ENCODE measurements around the gene SPPL2A.

GRCh38 chr15:50808728-50809127, 43.2 kb upstream of the SPPL2A start:
- TF ChIP-seq MAX (IDR thresholded peaks at IDR 0.05; ENCODE audit: insufficient read depth, insufficient read length) = no peak
- no peak for TF ChIP-seq FOS (IDR thresholded peaks at IDR 0.05; ENCODE audit: borderline replicate concordance, insufficient read depth, low read length)
- TF ChIP-seq, protein P1, sequence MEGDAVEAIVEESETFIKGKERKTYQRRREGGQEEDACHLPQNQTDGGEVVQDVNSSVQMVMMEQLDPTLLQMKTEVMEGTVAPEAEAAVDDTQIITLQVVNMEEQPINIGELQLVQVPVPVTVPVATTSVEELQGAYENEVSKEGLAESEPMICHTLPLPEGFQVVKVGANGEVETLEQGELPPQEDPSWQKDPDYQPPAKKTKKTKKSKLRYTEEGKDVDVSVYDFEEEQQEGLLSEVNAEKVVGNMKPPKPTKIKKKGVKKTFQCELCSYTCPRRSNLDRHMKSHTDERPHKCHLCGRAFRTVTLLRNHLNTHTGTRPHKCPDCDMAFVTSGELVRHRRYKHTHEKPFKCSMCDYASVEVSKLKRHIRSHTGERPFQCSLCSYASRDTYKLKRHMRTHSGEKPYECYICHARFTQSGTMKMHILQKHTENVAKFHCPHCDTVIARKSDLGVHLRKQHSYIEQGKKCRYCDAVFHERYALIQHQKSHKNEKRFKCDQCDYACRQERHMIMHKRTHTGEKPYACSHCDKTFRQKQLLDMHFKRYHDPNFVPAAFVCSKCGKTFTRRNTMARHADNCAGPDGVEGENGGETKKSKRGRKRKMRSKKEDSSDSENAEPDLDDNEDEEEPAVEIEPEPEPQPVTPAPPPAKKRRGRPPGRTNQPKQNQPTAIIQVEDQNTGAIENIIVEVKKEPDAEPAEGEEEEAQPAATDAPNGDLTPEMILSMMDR (IDR thresholded peaks at IDR 0.05; ENCODE audit: extremely low read depth in 1 of 2, insufficient read depth in 1 of 2, low read depth in 1 of 2, low read length in 2 of 2) = no peak
- TF ChIP-seq POLR2AphosphoS5 (IDR thresholded peaks at IDR 0.05; ENCODE audit: insufficient read depth, low read depth, low read length) = no peak
- no peak for TF ChIP-seq POLR2A (IDR thresholded peaks at IDR 0.05; ENCODE audit: low read depth, low read length)
- TF ChIP-seq MYC (IDR thresholded peaks at IDR 0.05; ENCODE audit: low read depth, low read length) = no peak
- no peak for TF ChIP-seq EZH2 (IDR thresholded peaks at IDR 0.05; ENCODE audit: borderline replicate concordance, low read depth, low read length, severe bottlenecking)

Measured in endothelial cell of umbilical vein (primary cell).